ENCODE data around the gene RFK.

Gene RFK

DNA sequence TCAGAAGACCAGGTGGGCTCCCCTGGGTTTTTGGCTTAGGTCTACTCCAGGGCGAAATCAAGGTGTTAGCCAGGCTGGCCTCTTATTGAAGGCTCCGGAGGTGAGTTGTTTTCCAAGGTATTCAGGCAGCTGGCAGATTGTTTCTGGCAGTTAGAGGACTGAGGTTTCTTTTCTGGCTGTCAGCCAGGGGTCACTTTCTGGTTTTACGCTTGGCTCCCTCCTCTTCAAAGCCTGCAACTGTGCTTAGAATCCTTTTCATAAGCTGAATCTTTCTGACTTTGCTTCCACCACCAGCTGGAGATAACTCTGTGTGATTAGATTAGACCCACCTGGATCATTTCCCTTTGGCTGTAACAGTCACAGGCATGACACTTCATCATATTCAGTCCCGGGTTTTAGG lies 24.6 kb downstream of the RFK start:
- DNase-seq = no peak

GRCh38 chr9:76366275-76366674 lies 28.0 kb downstream of the RFK start:
- no peak for DNase-seq

GRCh38 chr9:76365028-76365427 lies 29.2 kb downstream of the RFK start:
- DNase-seq = no peak

- no peak for DNase-seq
Measured at GRCh38 chr9:76363032-76363395, 31.2 kb downstream of the RFK start.

DNA sequence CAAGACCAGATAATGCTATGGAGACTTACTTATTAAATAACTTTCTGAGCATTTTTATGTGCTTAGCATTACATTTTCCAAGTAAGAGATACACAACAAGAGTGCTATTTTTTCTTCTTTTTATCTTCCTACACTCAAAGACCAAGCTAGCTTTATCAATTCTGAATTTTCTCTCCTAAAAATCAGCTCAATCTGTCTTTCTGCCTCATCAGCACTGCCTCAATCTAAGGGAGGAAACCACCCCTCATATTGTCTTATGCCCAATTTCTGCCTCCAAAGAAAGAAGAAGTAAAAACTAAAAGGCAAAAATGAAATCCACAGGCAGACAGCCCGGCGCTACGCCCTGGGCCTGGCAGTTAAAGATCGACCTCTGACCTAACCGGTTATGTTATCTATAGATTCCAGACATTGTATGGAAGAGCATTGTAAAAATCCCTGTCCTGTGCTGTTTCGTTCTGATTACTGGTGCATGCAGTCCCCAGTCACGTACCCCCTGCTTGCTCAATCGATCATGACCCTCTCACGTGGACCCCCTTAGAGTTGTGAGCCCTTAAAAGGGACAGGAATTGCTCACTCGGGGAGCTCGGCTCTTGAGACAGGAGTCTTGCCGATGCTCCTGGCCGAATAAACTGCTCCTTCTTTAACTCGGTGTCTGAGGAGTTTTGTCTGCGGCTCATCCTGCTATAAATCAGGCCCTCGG lies 31.7 kb downstream of the RFK start:
- peak; percentile 80 for DNase-seq

GRCh38 chr9:76359766-76360165 lies 34.5 kb downstream of the RFK start:
- DNase-seq = no peak

DNA sequence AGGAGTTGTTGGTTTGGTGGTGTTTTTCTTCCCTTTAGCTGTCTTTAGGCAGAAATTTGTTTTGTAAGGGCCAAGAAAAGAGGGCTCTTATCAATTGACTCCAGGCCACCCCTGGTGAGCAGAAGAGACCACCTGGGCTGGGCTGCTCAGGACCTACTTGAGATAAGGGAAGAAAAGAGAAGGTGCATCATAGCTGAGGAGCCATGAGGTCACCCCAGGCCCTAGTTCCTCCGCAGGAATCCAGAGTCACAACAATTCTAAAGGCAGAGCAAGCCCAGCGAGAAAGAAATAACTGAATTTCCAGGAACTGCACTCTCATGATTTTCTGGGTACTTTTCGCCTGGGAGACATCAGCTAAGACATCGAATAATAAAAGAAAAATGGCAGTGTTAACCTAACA lies 34.9 kb downstream of the RFK start:
- DNase-seq = peak; percentile 88

DNA sequence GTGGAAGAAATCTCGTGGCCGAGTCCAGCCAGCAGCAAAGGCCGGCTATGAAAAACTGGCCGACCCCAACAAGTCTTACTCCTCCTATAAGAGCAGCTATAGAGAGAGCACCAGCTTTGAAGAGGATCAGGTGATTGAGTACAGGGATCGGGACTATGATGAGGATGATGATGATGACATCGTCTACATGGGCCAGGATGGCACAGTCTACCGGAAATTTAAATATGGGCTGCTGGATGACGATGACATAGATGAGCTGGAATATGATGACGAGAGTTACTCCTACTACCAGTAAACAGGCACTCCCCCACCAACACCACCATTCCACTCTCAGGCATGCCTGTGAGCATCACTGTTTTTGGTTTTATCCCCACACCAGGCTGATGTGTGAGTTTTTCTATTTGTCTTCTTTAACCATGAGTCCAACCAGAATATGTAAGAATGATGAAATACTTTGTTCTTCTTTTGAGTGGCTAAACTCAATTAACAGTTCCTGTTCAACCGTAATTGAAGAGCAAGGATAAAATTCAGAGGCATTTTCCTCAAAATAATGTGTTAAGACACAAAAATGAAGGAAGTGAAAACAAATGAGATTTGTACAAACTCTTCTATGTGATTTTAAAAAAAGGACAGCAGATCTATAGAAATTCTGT lies 35.5 kb downstream of the RFK start:
- DNase-seq = no peak

- no peak for DNase-seq
Measured at GRCh38 chr9:76357555-76357954, 36.7 kb downstream of the RFK start.

DNA sequence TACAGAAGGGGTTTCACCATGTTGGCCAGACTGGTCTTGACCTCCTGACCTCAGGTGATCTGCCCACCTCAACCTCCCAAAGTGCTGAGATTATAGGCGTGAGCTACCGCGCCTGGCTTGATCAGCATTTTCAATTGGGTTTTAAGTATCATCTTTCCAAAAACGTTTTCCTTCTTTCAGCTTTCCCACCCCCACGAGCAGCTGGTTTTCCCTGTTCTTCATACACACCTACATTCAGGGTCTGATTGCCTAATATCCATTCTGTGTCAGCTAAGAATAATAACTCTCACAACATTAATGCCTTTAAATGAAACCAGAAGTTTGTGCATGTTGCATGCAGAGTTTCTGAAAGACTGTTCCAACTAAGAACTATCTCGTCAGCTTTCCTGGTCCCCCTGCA lies 38.3 kb downstream of the RFK start:
- no peak for DNase-seq

DNA sequence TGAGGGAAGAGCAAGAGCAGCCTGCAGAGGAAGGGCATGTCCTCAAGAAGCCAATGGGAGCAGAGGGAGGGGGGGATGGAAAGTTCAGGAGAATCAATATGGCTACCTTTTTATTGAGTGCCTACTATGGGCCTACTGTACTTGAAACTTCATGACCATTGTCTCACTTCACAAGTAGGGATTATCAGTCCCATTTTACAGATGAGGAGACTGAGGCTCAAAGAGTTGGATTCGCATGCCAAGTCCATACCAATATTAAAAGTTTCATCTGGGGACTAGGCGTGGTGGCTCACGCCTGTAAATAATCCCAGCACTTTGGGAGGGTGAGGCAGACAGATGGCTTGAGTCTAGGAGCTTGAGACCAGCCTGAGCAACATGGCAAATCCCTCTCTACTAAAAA lies 40.0 kb downstream of the RFK start:
- no peak for DNase-seq

DNA sequence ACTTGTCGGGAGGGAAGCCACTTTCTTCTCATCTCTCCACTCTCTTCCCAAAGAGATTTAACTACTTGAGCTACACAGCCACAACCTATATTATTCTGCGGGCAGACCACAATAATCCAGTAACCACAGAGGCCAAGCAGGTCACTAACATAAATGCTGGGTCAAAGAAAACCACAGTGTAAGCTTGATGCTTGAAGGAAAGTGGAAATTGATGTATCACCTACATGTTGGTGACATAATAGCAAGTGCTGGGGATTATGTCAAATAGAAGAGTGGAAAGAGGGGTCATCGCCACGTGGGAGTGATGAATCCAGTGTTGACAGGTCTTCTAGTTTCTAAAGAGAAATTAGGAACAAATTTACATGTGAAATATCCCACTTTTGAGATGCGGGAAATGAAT lies 40.9 kb downstream of the RFK start:
- DNase-seq = no peak

GRCh38 chr9:76352026-76352620 lies 42.1 kb downstream of the RFK start:
- no peak for DNase-seq

DNA sequence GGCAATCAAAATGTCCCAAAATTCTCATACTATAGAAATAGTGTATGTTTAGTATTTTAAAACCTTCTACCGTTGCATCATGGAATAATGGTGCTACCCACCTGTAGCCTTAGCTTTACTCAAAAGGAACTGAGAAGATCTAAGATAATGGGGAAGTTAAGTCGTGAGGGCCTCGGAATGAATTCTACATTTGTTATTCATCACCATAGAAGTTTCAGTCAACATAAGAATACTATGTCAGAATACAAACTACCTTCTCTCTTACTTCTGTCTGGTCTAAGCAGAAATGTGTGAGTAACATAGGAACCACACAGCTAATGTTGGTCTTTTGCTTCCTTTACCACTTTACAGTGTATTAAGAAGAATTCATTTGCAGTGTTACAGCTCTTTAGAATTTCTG lies 43.2 kb downstream of the RFK start:
- DNase-seq = no peak

DNA sequence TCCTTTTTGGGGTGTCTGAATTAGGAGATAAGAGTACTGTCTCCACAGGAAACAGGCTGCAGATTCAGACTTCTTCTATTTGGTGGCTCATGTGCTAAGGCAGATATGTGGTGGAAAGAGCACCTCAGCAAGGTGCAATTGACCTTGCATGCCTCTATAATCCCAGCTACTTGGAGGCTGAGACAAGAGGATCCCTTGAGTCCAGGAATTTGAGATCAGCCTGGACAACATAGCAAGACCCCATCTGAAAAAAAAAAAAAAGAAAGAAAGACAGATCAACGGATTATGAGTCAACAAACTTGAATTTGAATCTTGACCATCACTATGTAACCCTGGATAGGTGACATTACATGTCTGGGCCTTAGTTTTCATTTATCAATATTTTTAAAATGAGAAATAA lies 44.4 kb downstream of the RFK start:
- no peak for DNase-seq

GRCh38 chr9:76342858-76343257 lies 51.4 kb downstream of the RFK start:
- DNase-seq = no peak

DNA sequence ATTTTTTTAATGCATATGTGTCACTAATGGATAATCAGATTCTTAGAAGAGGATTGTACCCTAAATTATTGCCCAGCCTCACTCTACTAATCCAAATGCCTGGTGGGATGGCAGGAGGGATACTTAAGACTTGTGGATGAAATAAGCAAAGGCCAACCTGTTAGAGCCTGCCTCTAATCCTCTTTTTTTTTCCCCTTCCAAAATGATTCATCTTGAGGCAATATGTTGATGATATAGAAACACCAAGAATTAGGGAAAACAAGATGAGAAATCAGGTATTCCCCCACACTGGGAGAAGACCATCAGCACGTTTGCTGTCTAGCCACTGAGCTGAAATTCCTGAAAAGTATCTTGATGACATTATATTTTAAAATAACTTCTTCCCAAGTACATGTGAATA lies 52.0 kb downstream of the RFK start:
- no peak for DNase-seq

DNA sequence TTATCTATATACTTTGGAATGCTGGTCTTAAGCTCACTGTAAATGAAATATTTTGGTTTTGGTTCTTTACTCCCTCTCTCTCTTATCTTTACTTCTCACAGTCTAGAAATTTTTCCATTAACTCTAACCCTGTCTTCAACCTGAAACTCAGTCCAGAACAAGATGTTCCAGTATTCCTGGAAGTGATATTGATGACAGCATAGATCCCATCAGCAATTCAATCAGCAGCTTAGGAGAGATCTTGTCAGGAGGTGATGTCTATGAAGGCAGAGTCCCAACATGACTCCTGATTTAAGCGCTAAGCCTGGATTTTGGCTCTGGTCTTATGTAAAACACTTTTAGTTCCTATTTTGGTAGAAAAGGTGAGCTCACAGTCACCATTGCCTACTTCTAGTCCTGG lies 52.6 kb downstream of the RFK start:
- no peak for DNase-seq

DNA sequence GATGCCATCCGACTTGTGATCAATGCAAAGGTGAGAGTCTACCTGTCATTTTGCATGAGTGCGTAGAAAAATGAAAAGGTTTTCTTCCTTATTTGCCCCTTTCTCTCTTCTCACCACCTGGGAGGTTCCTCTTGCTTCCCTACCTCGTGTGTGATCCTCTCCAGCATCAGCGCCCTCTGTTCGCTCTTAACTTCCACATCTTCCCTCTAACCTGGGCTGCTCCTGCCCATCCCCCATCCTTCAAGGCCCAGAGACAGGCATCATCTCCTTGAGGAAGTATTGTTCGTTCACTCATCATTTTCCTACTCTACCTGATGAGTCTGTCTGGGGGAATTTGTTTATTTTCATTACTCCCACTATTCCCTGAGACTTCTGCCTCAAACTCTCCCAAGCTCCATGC lies 55.8 kb downstream of the RFK start:
- DNase-seq = no peak

DNA sequence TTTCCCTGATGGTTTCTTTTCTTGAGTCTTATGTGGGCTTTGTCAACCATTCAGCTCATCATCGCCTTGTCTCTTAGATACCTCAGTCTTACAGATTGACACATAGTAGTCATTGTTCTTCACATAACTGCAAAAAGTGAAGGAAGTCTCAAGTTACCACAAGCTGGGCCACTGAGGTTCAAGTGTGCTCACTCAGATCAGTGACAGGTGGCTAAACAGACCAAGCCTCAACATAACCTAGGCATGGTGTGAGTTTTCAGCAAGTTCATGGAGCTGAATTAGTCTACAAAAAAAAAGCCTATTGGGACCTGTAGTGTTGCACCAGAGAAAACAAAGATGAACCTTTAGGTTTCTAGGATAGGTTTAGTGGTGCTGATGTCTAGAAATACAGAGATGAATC lies 58.2 kb downstream of the RFK start:
- no peak for DNase-seq
